HG03469 (cell line): Measurements from ENCODE around the gene KRT6A.

Source experiments
- ATAC-seq: cut with Tn5 transposase; IDR thresholded peaks from one replicate; pipeline ENCODE4 v1.9.1; 2021; ENCODE audit warnings: mild to moderate bottlenecking, moderate library complexity, moderate number of reproducible peaks; ENCODE audit not compliant: unreplicated experiment

Gene KRT6A

DNA sequence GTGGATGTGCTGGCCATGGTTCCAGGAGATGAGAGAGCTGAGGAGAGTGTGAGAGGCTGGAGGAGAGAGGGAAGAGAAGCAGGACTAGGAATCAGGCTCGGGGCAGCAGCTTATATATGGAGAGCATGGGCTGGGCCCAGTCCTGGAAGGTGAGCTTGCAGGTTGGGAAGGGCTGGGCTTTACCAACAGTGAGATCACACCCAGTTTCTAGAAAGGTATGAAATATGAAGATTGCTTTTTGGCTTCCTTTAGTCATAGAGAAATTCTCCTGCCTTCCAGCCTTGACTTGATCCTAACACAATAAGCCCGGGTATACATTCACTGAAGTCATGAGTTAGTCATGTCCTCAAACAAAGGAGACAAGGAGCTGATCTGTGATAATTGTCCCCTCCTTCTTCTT is at the start of gene KRT6A:
TSS of gene KRT6A (minus strand) at position 86 of the 400 bp plus-strand sequence. CDS start at position 17, 69 bp downstream.
- no peak for ATAC-seq

DNA sequence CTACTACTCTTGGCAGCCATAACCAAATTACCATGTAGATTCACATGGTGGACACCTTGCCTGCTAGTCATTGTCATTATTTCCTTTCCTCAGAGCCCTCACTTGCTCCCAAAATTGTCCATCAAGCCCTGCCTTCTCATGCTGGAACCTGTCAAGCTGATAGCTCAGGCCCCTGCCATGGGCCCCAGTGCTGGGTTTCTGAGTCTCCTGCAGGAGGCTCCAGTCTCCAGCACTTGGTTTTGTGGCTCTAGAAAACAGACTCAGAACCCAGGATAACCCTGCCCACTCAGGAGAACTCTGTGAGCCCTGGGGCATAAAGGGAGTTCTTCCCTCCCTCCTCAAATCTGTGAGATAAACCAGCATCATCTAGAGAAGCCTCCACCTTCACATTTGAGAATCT is 49.1 kb upstream of the KRT6A start:
- ATAC-seq, result no peak

DNA sequence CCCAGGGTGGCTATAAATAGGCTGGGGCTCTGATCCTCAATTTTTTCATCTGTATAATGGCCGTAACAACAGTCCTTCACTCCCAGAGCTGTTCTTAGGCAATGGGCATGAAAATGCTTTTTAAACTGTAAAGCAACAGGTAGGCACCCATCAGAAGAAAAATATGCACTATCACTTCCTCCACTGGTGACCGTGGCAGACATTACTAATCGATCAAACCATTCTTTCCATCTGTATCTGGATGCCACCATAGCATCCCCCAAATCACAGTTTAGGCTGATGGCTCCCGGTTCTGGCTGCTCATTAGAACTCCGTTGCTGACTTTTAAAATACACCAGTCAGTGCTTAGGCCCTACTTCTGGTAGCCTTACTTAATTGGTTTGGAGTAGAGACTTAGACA is 48.7 kb upstream of the KRT6A start:
- ATAC-seq, result no peak

DNA sequence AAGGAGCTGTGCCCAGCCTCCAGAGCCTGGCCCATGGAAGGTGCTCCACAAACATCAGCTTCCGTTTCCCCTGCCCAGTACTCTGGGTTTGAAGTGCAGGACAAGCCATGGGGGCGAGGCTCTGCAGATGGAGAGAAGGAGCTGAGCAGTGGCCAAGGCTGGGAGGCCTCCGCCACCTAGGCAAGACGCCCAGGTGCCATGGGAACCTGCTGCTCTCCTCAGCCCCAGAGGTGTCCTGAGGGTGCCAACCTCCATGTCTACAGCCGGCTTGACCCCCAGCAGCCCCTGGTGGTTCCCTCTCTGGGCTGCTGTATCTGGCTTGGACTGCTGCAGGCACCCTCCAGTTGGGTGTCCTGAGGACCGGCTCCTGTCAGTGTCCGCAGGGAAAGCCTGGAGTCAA is 47.5 kb upstream of the KRT6A start:
- no peak for ATAC-seq

DNA sequence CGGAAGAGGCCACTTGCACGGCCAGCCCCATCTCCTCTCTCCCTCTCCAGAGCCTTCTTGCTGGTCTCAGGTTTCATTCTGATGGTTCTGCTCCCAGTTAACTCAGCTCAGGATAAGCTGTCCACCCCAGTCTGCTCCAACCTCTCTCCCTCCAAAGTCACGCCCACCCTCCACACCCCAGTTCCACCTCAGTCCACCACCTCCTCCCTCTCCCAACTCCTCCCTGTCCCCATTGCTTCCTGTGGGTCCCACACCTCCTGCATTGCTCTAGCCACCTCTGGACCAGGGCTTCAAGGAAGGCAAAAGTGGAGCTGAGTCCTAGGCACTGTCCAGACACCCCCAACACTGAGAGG is 46.7 kb upstream of the KRT6A start:
- no peak for ATAC-seq

DNA sequence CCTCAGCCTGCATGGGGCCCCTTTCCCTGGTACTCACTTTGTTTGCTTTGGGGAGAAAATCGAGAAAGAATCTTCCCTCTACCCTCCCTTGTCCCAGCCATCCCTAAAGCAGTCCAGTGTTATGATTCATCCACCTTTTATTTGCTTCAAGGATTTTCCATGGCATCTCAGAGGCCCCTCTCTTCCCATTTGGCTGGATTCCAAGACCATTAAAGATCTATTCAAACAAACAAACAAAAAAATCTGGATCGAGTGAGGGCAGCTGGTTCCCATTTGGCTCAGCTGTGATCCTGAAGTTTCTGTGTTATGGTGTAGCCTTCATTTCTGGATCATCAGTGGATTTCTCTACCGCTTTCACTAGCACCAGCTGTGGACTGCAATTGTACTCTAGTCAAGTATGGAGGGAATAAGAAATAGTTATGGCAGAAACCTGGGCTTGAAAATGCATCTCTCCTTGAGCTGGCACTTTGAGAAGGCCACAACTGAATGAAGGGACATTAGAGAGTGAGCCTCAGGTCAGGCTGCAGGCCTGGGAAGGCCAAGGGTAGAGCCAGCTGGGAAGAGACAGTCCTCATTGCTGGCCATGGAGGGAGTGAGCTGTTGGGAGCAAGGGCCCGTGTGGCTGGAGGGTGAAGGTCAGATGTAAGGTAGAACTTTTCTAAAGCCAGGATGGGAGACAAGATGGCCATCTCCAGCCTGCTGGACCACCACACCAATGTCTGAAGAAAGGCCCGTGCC is 46.2 kb upstream of the KRT6A start:
- no peak for ATAC-seq

DNA sequence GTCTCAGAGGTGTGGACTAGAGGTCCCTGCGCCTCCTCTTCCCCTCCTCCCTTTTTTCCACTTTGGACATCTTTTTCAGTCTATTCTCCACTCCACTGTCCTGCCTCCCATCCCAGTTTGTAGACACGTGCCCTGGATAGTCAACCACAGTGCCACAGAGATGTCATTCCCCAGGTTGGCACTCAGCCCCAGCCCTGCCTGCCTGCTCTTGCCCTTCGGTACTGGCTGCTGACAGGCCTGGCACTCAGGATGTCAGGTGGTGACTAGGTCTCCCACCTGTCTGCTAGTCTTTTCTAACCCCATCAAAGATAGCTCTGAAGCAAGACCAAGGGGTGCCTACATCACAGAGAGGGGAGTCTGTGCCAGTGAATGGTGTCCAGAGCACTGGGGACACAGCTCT is 44.0 kb upstream of the KRT6A start:
- no peak for ATAC-seq

DNA sequence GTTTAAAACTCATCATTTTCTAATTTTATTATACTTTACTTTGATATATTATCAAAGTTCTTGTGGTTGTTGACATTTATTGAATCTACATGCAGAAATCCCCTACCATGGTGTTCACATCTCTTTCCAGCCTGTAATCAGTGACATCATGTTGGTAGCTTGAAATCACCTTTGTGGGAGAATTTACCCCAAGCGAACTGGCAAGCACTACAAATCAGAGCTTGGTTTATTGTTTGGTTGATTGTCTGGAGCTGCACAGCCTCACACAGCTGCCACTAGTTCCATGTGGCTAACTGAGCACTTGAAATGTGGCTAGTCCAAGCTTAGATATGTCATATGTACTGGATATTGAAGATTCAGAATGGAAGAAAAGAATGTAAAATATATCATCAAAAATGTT is 42.5 kb upstream of the KRT6A start:
- no peak for ATAC-seq

DNA sequence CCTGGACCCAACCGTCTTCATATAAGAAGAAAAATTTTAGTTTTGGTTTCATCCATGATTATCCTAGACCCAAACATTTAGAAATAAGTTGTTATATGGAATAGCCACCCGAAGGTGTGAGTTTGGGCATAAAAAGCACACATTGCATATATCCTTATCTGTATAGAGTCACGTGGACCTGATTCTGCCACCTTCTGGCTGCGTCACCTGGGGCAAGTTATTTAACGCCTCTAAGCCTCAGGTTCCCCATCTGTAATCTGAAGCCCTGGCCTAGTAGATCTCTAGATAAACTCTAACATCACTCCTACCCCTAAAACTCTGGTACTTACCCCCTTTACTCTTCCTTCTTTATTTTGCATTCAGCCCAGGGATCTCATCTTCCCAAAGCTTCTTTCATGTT is 41.4 kb upstream of the KRT6A start:
- no peak for ATAC-seq

DNA sequence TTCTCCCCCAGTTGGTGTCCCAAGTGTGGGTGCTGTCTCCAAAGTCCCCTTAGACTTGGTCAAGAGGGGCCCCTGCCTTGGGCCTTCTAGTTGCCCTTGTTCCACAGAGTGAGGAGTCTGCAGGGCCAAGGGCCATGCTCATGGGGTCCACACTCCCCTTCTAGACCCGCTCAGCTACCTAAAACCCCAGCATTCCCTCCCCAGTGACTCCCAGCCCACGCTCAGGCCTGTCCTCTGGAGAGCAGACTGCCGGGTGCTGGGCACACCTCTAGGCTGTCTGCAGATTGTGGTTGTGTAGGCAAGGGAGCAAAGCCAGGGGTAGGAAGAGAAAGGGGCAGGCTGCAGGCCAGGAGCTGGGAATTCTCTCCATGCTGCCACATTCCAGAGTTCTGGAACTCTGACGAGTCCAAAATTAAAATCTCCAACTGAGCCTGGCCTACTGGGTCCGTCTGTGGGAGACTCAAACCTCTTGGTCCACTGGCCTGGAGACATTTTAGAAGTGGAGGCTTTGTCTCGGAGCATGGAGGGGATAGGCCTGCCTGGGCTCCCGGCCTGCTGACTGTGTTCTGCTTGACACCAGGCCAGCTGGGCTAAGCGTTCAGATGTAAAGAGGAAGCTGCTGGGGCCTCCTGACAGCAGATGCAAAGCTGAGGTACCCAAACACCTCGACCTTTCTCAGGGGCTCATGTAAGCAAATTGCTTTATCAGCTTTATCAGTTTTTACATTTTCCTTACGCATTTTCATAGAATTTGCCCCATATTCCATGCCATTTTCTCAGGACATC is 40.8 kb upstream of the KRT6A start:
- ATAC-seq, result no peak

DNA sequence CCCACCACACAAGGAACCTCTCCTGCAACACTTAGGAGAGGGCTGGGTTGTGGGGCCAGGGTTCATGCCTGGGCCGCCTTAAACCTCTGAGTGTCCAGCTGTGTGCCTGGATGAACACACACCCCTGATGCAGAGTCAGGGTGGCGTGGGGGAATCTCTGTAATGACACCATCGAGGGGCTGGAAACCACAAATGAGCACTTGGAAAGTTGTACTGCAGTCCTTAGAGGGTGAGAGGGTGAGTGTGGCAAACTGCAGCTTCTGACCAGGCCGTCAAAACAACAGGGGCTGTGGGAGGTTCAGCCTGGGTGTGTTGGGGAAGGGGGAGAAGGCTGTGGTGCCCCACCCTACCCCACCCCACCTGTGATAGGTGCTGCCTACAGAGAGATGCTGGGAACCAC is 39.6 kb upstream of the KRT6A start:
- no peak for ATAC-seq

DNA sequence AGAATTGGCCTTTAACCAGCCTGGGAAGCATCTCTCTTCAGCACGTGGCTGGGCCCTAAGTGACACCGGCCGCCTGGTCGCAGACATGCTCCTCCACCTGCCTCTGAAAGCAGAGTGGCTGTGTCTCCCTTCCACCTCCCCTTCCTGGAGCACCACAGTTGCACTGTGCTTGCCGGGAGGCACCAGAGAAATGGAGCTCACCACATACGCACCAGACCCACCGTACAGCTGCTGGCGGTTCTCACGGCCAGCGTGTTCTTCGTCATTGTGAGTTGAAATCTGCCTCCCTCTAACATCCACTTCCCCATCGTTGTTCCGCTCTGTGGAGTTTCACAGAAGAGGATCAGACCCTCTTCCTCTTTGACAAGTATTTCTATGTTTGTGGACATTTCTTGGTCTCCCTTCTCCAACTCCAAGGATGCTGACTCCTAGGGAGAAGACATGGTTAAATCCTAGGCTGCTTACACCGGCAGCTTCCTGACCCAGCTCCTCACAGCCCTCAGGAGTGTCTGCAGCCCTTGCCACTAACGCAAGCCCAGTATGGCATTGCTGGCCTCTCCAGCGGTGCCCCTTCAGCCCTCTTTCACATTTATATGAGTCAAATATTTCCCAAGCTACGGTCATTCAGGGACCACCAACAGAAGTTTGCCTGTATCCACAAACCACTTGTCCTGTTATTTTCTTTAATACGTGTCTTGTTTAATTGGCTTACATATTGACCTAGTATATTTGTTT is 38.7 kb upstream of the KRT6A start:
- ATAC-seq, result no peak

DNA sequence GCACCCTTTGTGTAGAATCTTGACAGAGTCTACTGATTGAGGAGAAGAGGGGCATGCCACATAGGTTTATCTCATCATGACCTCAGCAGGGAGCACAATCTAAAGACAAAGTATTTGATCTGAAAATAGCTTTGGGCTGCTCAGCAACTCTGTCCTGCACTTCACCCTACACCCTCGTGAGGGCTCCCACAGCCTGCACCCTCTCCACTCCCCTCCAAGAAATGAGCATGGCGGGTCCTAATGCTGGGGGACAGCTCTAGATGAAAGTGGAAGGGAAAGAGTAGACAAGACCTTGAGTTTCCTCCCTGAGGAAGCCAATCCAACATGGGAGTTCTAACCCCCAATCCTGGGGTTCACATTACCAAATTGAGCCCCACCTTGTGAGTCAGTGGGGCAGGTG is 37.8 kb upstream of the KRT6A start:
- ATAC-seq, result no peak

DNA sequence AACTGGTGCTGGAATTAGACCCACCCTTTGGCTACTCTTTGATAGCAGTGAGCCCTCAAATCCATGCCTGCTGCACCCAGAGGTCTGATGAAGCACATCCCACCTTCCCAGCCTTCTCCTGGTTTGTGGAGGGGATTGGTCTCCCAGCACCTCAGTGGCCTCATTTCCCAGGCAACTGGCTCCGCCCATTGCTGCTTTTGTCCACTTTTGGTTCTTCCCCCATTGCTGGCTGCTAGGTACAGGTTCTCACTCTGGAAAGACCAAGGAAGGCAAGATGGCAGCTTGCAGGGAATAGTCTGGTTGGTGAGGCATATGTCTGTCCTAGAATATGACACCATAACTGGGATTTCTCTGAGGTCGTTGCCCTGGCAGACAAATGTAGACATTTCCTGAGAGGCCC is 37.3 kb upstream of the KRT6A start:
- ATAC-seq, result no peak

DNA sequence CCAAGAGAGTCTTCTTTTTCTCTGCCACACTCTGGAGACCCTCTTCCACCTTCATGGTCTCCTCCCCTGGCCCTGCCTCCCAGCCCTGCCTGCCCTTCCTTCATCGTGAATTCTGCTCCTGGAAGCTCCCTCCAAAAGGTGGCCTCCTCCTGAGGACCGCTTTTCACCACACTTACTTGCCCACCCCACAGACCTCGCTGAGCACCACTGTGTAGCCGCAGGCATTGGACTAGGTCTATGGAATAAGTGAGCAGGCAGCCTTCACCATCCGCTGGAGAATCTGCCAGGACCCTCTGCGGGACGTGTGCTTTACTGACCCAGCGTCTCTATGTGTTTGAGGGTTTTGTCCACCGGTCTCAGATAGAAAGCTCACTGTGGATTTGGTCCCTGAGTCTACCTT is 36.8 kb upstream of the KRT6A start:
- ATAC-seq, result no peak

DNA sequence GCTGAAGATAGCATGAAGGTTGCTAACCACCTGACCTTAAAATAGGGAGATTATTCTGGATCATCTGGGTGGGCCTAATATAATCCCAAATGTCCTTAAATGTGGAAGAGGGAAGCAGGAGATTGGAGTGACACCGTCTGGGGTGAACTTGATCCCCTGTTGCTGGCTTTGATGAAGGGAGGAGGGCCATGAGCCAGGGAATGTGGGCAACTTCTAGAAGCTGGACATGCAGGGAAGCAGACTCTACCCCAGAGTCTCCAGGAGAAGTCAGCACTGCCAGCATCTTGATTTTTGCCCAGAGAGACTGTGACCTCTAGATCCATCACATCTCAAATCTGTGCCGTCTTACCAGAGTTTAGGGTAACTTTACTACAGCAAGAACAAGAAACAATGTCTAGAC is 36.4 kb upstream of the KRT6A start:
- ATAC-seq, result no peak

DNA sequence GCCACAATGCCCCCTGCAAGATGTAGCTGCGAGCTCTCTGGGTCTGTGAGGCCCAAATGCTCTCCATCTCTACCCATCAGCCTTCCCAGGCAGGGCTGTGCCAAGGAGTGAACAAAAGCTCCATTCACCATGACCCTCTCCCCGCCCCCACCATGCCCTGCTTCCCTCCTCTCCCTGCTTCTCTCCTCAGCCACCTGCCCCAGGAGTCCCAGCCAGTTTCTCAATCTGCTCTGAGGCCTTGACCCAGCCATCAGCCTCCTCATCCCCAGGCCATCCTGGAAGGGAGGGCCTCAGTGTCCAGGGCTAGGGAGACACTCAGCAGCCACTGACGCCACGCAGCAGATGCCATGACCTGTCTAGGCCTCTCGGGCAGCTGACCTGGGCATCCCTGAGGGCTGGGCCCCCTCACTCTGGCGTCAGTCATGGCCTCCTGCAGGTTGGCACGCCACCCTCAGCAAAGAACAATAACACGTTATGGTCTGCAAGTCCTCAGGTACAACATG is 35.6 kb upstream of the KRT6A start:
- ATAC-seq, result no peak

DNA sequence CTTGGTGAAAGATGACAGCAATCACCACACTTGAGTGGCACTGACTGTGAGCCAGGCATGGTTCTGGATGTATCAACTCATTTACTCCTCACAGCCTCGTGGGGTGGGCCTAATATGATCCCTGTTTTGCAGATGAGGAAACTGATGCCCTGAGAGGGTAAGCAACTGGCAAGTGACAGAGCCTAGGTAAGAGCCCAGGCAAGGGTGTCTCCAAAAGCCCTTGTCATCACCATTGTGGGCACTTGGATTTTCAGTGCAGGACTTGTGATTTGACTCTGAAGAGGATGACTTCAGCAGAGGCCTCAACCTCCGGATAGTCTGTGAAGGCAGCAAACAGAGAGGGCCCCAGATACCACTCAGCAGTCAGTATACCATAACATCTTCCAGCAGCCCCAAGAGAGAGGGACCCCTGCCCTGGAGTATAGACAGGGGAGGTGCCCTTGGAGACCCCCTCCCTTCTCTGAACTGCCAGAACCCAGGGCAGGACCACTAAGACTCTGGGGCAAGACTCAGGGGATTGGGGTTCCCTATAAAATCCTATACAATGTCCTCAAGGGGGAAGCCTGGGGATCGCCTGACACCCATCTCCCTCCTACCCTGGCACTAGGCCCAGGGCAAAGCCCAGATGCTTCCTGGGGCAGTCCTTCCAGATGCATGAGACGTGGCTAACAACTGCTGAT is 34.2 kb upstream of the KRT6A start:
- no peak for ATAC-seq

DNA sequence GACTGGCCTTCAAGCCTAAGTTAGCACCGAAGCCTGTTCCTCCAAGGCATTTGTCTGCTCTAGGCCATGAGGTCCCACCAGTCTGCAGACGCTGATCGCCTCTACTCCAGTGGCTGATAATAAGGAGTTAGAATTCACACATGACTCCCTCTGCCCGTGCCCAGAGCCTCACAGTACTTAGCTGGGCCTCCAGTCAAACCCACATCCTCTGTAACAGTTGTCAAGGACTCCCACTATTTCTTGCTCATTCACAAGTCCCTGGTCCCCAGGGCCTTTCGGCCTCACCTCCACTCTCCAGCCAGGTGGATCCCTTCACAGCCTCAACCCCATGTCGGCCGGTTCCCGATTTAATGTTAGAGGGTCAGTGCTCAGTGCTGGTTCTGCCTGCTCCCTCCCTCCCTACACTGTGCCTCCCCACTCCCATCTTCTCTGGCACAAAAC is 33.5 kb upstream of the KRT6A start:
- ATAC-seq, result no peak

DNA sequence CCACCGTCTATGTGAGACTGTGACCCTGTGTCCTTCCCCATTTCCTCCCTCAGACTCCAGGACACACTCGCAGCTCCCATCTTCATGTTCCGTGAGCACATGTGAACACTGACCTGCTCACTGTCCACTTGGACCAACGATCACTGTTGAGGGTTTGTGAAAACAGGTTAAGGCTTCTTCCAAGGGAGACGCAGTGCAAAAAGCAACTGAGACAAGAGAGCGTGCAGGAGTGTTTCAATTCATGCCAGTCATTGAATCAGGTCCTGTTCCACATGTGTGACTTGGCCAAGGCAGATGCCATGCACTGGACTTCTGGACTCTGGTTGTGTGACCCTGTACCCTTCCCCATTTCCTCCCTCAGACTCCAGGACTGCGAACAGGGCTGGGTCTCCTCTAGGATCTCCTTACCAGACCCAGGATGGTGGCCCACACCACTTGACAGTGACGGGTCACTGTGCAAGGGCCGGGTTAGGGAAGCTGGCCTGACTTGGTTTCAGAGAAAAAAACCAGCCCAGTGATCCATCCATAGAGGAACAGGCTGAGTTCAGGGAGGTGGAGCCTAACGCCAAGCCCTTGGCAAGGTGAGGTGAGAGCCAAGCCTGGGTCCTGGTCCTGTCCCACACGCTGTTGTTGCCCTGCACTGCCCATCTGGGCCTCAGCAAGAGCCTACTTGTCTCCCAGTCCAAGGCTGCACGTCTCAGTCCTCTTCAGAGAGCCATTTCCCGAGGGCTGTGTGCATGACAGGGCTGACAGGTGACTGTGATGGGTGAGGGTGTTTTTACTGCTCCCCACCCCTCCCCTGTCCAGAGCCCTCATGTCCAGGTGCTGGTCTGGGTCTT is 32.8 kb upstream of the KRT6A start:
- no peak for ATAC-seq
